GM18507 (cell line): Measurements from ENCODE around the gene DCDC2C.

ENCODE experiments used
- DNase-seq: peaks from one replicate; pipeline ENCODE4 v3.0.0; 2011; ENCODE audit warnings: low read depth; ENCODE audit not compliant: insufficient read length; ENCODE audit errors: extremely low spot score
- FAIRE-seq: peaks from 2 replicates; lab custom pipeline; 2011; peaks lifted over from hg19 to GRCh38; lab: Jason Lieb, UNC

Gene DCDC2C

DNA sequence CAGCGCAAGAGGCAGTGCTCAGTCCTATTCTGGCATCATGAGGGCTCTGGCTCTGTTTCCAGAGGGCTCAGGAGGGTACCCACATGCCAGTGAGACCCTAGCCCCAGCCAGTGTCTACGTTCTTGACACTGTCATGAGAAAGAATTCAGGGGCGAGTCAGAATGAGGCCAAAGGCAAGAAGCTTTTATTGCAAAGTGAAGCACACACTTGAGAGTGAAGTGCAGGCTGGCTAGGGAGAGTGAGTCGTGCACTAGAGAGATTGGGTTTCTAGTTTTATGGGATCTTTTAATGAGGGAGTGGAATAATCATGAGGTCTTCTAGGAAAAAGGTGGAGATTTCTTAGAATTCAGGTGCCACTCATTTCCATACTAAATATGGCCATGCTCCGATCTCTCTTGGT lies 164.1 kb downstream of the DCDC2C start:
- FAIRE-seq (no peak), DNase-seq (no peak)

DNA sequence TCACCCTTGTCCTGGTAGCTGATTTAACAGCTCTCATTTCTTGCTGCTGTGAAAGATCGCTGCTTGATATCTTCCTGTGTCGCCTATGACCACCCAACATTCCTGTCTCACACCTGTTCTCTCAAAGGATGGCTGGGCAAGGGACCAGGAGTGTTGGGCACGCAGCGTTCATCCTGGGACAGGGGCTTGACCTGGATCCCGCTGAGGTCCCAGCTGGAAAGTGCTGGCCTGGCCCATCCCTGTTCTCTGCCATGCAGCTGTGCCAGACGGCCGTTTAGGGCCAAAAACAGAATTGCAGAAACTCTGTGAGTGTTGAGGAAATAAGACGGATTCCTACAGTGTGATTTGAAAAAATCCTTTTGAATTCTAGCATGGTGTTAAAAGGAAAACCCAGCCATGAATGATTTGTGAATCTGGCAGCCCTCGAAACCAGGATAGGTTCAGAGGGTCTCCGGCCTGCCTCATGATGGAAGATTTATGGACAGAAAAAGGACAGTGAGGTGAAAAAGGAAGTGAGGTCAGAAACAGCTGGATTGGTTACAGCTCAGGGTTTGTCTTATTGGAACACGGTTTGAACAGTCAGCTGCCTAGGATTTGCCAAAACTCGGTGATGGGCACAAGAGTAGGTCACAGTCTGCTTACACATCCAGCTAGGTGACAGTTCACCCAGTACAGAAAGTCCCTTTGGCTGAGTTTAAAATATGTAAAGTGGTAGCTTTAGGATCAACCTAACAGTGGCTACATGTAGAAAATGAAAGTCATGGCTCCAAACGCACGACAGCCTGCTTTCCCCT lies 164.8 kb downstream of the DCDC2C start:
- DNase-seq (no peak), FAIRE-seq (no peak)

- FAIRE-seq (no peak), DNase-seq (no peak)
Observed at GRCh38 chr2:3870222-3870621, 166.8 kb downstream of the DCDC2C start.

DNA sequence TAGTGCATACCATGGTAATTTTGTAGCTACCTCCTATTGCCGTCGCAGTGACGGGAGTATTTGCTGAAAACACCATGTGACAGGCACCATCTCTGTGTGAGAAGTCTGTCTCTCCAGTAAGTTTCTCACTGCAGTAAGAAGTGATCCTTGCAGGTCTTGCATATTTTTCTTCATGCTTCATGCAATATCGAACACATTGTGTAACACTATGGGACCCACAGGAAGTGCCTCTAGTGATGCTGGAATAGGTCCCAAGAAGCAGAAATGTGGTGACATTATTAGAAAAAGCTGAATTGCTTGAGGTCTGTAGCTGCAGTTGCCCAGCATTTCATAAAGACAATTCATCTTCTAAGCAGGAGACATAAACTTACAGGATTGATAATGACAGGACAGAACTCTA lies 167.6 kb downstream of the DCDC2C start:
- DNase-seq (no peak), FAIRE-seq (no peak)

GRCh38 chr2:3872451-3872850 lies 169.1 kb downstream of the DCDC2C start:
- no peak for DNase-seq
- no peak for FAIRE-seq

DNA sequence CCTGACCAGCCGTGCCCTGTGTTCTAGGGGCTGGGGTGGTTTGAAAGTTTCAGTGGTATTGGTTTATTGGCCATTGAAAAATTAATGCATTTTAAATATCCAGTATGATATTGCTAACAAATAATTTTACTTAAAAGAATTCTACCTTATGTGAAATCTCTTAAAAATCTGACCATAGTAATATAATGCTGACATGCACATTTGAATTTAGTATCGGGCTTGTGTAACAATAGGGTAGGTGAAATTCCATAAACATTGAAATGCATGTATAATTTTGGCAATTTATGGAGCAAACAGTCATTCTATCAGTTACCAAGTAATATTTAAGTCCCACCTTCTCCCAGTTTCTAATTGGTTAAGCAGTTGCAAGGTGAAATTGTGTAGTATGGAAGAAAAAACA lies 170.5 kb downstream of the DCDC2C start:
- FAIRE-seq = no peak
- no peak for DNase-seq

- DNase-seq (no peak), FAIRE-seq (no peak)
Observed at GRCh38 chr2:3876221-3876620, 172.8 kb downstream of the DCDC2C start.

DNA sequence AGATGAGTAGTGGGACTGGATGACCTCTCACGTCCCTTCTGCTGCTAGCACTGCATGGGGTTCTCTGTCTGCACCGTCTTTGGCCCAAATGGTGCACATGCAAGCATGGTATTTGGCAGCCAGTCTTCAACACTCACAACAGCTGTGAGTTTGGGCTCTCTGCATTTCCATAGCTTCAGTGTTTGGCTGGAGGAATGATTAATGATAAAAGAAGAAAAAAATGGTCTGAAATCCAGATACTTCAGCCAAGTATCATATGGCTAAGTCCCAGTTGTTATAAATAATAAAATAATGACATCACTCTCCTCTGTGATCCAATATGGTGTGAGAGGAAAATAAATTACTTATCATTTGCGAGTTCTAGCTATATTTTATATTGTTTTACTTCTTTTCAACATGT lies 173.3 kb downstream of the DCDC2C start:
- DNase-seq (no peak), FAIRE-seq (no peak)

DNA sequence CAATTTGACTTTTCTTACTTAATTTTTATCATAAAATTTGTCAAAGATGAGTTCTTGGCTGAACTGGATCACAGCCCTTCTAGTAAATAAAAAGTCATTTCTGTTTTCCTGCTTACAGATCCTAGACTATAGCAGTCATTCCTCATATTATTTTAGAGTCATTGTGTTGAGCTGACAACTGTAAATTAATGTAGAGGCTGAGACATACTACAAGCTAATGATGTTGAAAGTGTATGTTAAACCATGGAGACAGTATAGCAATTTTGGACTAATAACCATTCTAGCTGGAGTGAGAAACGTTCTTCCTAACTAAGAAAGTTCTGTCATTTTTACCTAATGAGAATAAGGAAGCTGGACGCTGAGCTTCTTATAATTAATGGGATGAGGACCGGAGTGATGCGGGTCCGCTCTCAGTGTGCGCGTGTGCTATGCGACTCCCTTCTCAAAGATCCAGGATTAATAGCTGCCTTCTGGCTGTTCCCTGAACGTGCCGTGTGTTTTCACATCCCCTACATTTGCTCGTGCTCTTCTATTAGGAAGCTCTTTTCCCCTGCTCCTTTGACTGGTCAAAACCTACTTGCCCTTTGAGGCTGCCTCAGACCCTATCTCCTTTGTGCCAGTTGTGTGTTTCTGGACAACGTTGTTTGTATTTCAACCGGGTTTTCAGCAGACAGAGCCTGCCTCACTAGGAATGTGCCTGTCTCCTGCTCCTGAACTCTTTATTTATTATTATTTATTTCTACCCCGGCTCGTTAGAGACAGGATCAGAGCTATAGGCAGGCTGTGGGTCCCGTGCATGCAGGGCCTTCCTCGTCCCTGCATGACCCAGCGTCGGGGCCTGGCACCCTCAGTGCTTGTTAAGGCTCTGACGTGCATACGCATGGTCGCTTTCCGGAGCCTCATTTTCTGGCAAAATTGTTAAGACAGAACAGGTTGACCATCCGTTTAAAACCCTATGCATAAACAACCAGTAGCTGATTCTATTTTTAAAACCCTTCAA lies 182.6 kb downstream of the DCDC2C start:
- FAIRE-seq = no peak
- no peak for DNase-seq

DNA sequence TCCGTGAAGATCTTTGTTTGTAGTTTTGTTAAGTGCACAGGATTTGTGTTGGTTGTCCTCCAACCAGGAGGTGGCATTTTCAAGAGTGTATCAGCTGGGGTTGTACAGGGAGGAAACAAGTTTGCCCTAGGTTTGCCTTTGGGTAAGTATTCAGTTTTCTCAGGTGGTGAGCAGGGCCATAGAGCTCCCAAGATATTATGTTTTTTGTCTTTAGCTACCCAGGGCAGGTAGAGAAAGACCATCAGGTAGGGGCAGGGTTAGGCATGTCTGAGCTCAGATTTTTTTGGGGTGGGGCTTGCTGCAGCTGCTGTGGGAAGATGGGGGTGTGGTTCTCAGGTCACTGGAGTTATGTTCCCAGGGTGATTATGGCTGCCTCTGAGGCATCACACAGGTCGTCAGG lies 191.6 kb downstream of the DCDC2C start:
- FAIRE-seq (no peak), DNase-seq (no peak)
